ENCODE measurements around the gene OGFOD1. TPM values are rescaled to one million over a fixed set of nuclear protein-coding genes. Genes with fewer than 3 reads are reported as not detected.

The OGFOD1 gene
- total RNA-seq, 2 experiments from 2014 or later: 92.8 to 98.3 TPM

DNA sequence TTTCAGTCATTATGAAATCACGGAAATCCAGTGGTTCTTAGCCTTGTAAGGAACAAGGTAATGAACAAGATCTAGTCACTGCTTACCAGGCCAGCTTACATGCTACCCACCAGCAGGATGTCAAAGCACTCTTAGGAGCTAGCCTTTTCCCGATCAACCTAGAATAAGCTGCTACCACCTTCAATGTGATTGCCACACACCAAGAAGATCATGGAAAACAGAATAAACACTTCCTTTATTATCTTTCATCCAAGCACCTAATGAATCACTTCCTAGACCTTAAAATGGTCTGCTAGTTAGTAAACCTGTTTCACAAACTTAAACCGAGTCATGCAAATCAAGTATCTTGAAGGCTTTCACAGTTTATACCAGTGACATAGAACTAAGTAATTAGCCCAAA is 63.5 kb downstream of the OGFOD1 start:
- CTCF ChIA-PET: no interaction called here
- POLR2A ChIA-PET: no interaction called here

DNA sequence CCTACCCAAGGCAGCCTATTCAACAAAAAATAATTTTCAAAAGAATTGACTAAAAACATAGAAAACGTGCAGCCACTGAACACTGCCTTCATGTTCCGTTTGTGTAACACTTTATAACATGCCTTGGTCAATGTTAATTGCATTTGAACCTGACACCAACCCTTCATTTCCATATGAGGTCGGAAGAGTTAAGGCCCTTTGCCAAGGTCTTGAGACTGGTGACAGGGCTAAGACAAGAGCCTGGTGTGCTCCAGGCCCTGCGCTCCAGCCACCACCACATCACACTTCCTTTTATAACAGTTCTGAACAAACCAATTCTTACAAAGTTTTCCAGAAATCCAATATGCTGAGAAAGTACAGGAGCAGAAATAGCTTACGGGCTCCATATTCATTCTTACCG is 64.3 kb downstream of the OGFOD1 start:
- ChIA-PET CTCF (interaction anchor here (3.2 kb wide), 1 partner anchor 186 kb away, joined by 10 read pairs; no protein-coding TSS in a partner anchor), POLR2A (no interaction called here)

DNA sequence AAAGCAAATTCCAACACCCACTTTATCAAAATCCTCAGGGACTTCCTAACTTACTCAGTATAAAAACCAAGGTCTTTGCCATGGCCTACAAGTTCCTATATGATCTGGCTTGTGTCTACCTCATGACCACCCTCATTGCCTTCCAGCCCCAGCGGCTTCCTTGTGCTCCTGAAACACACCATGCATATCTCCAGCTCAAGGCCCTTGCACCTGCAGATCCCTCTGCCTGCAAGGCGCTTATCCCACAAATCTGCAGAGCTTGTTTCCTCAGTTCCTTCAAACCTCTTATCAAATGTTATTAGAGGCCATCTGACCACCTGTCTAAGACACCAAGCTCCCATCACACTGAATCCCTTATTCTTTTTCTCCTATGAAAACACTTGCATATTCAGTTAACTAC is 65.9 kb downstream of the OGFOD1 start:
- ChIA-PET POLR2A (no interaction called here), CTCF (interaction anchor here (0.6 to 3.2 kb wide), 3 partner anchors 17 to 350 kb away, joined by 3 to 10 read pairs (median 4); no protein-coding TSS in a partner anchor)

DNA sequence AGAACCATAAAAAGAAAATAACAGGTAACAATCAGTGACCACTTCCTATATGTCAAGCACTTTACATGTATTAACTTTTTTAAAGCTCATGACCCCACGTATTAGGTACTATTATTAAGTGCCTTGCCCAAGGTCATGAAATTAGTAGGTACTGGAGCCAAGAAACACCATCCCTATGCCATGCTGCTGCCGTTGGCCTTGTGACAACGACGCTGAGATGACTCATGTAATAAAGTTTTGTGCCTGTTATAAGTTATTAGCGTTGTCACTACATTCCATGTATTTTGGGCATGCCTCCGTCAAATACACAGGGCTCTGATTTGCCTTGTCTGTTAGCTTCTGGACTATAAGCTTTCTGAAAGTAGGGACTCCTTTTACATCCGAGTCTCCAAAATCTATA is 67.1 kb downstream of the OGFOD1 start:
- ChIA-PET CTCF (interaction anchor here (0.5 to 3.2 kb wide), 4 partner anchors 82 to 349 kb away, joined by 3 to 10 read pairs (median 4); no protein-coding TSS in a partner anchor), POLR2A (no interaction called here)

DNA sequence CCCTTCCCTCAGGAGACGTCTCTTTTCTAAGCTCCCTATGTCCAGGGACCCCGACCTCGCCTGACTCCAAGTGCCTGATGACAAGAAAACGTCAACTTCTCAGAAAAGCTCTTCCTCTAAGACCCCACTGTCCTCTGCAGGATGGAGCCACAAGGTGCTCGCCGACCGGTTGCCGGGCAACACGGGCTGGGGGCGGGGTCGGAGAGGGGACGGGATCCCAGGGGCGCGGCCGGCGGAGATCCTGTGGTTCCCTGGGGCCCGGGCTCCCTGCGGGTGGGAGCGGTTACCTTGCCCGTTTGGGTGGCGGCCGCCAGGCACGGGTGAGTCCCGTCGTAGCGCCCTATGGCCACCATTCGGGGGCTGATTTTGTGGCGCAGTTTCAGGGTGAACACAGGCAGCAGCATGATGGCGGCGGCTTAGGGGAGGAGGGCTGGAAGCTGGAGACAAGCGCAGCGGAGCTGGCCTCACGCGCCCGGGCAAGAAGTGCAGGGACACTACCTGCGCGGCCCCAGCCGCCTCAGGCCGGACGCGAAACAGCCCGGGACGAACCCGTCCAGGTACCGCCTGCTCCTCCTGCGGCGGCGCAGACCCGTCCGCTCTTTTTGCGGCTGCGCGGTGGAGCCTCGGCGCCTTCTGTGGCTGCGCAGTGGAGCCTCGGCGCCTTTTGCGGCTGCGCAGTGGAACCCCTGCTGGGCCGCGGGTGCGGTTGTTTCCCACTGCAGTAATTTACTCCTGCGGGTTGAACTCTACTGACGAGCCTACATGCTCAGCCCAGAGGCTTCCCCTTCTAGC is 68.3 kb downstream of the OGFOD1 start, which contains the start of gene BBS2:
Gene BBS2, minus strand, starts transcription at position 566 of the 792 bp plus-strand sequence. Its CDS starts 162 bp downstream, at position 404.
- POLR2A ChIA-PET: interaction anchor here (0.6 to 1.0 kb wide), 3 partner anchors 44 to 271 kb away, joined by 3 to 5 read pairs (median 4); no protein-coding TSS in a partner anchor
- CTCF ChIA-PET: interaction anchor here (0.7 to 1.4 kb wide), 4 partner anchors 23 to 425 kb away, joined by 3 to 4 read pairs (median 3); no protein-coding TSS in a partner anchor

DNA sequence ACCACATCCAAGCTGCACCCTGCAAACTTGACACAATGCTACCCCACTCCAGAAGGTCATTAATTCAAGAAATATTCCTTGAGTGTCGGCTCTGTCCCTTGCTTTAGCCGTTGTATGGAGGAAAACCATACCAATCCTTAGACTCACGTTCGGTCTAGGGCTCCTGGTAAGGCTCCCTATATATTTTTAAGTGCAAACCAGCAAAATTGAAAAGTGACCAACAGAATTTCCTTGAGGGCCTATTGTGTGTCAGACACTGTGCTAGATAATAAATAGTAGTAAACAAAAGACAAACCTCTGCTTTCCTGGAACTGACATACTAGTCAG is 68.9 kb downstream of the OGFOD1 start:
- POLR2A ChIA-PET: interaction anchor here (0.6 to 1.0 kb wide), 2 partner anchors 44 to 71 kb away, joined by 3 to 5 read pairs; no protein-coding TSS in a partner anchor
- CTCF ChIA-PET: interaction anchor here (1.4 kb wide), 1 partner anchor 181 kb away, joined by 3 read pairs; no protein-coding TSS in a partner anchor

DNA sequence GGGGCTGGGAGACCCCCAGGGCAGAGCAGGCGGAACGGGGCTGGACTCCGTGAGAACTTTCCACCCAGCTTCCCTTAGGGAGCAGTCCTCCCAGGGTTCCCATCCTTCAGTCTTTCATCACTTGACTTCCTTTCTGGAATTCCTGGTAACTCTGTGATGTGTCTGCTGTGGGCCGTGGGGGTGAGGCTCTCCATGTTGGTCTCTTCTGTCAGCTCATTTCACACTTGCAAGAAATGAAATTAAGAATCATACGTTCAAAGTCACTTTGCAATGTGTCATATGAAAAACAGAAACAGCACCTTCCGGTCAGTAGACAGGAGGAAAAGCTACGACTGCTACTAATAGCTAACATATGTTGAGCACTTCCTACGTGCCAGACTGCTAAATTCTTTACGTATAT is 73.9 kb downstream of the OGFOD1 start:
- ChIA-PET POLR2A (interaction anchor here (0.5 kb wide), 1 partner anchor 33 kb away, joined by 3 read pairs; no protein-coding TSS in a partner anchor), CTCF (interaction anchor here (0.6 kb wide), 1 partner anchor 683 kb away, joined by 4 read pairs; no protein-coding TSS in a partner anchor)

Other genes starting within 250 kb of the OGFOD1 start
- gene AMFR, start 26.0 kb upstream of the OGFOD1 start, total RNA-seq: 10 to 100 TPM; 56.7 to 56.9 TPM
- gene NUDT21, start 222 bp upstream of the OGFOD1 start, total RNA-seq: 100 to 1,000 TPM; 349 to 353 TPM
- gene BBS2, start 68.5 kb downstream of the OGFOD1 start, total RNA-seq: 10 to 100 TPM; 10.7 to 14.0 TPM
- gene MT4, start 113.5 kb downstream of the OGFOD1 start, total RNA-seq: not detected
- gene MT3, start 138.0 kb downstream of the OGFOD1 start, total RNA-seq: 1 to 10 TPM; 2.6 to 3.1 TPM
- 100 to 1,000 TPM; 133 to 142 TPM for gene MT2A, start 157.0 kb downstream of the OGFOD1 start, total RNA-seq
- gene MT1E, start 174.2 kb downstream of the OGFOD1 start, total RNA-seq: 10 to 100 TPM; 45.0 to 49.7 TPM
- not detected for gene MT1M, start 181.1 kb downstream of the OGFOD1 start, total RNA-seq
- gene MT1A, start 187.1 kb downstream of the OGFOD1 start, total RNA-seq: 1 to 10 TPM in 1 of 2 experiments, not detected in 1; 1.1 TPM
- gene MT1B, start 200.3 kb downstream of the OGFOD1 start, total RNA-seq: not detected
- gene MT1F, start 206.4 kb downstream of the OGFOD1 start, total RNA-seq: 10 to 100 TPM in 1 of 2 experiments, 1 to 10 TPM in 1; 9.6 to 10.1 TPM
- gene MT1G, start 216.5 kb downstream of the OGFOD1 start, total RNA-seq: 10 to 100 TPM; 15.3 to 16.6 TPM
- 1 to 10 TPM in 1 of 2 experiments, under 1 TPM in 1; 0.63 to 1.1 TPM for gene MT1H, start 218.3 kb downstream of the OGFOD1 start, total RNA-seq
- 10 to 100 TPM; 53.7 to 59.9 TPM for gene MT1X, start 230.9 kb downstream of the OGFOD1 start, total RNA-seq